HG03354 (cell line): ENCODE results near the gene MYO1B.
"Not testable (repeated sequence)": the region's sequence is repeated elsewhere in the genome, so short reads cannot be mapped to it uniquely, and the experiment has no call there.

Experiments used
- ATAC-seq: cut with Tn5 transposase; IDR thresholded peaks from one replicate; pipeline ENCODE4 v1.9.1; 2021; ENCODE audit warnings: mild to moderate bottlenecking; ENCODE audit not compliant: unreplicated experiment, poor library complexity, severe bottlenecking

Gene MYO1B

DNA sequence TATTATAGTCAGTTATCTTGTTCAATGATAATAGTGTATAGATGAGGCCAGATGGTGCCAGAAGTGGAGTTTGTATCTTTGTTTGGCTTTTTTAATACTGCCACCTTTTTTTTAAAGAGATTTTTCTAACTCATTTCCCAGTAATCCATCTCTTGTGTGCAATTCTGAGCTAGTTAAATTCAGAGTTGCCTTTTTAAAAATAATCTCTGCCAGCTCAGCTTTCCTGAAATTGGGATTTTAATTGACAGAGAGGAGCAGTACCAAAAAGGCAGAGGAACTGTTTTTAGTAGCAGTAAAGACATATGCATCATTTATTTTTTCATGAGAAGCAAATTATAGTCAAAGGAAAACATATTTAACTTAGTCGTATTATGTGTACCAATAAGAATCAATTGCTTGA lies 185.3 kb downstream of the MYO1B start:
- ATAC-seq, result no peak

DNA sequence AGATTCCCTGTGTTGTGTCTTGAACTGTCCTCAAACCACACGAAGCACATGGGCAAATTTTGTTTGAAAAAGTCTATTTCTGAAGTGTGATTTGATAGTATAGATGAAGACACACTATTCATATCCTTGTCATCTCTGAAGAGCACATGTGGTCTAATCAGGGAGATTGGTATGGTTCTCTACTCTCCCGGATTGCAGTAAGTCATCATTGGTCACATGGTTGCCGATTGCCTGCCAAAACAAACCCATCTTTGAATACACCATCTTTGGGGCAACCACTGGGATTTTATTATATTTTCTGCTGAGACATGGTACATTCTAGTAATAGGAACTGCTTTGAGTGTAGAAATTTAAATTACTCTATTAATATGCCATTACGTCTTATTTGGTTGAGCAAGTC lies 186.9 kb downstream of the MYO1B start:
- ATAC-seq, result no peak

DNA sequence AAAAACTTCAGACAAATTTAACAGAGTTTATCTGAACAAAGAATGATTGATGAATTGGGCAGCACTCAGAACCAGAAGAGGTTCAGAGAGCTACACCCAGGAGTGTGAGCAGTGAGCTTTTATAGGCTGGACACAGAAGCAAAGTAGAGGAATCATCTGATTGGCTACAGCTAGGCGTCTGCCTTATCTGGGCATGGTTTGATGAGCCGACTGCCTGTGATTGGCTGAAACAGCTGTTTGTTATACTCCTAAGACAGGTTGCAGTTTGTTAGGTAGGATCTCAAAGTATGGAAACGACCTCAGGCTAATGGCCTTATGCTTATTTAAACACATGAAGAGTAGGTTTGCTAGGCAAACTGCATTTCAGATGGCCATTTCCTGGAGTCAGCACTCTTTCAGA lies 188.9 kb downstream of the MYO1B start:
- no peak for ATAC-seq

DNA sequence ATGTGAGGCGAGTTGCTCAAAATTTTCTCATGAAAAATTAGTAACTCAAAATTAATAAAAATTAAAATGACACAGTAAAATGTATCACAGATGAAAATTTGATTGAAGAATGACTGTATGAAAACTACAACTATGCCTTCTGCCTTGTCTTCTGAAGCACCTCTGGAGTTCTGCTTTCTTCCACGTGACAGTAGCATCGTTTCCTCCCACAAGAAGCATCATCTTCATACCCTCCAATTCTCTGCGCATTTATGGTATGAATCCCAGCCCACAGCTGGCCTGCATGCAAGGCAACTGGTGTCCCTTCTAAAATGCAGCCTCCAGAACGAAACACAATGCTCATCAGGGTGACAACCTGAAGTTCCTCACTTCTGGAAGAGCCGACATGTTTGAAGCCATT lies 189.9 kb downstream of the MYO1B start:
- ATAC-seq, result no peak

DNA sequence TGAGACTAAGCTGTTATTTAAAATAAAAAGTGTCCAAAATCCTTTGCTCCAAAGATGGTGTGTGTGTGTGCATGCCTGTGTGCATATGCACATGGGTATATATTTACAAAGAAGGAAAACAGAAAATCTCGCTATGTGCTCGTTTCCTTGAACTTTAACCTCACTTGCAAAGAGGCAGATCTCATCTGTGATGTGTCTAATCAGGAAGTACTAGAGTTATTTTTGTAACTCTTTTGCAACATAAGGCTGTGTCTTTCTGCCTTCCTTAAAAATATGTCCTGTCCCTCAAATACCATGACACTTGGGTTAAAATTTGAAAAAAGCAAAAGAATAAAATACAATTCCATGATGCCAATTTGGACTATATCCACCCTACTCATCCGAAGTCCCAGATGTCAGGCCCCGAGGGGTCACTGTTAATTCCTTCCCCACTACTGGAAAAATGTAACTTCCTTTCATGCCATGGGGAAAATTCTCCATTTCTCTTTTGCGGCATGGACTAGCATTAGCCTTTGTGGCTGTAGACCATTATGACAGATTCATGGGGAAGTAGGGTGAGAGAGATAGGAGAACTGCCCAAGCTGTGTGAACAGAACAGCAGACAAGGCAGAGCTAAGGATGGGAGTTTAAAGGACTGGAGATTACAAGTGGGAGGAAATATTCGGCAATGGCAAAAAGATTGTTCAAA lies 191.3 kb downstream of the MYO1B start:
- no peak for ATAC-seq

DNA sequence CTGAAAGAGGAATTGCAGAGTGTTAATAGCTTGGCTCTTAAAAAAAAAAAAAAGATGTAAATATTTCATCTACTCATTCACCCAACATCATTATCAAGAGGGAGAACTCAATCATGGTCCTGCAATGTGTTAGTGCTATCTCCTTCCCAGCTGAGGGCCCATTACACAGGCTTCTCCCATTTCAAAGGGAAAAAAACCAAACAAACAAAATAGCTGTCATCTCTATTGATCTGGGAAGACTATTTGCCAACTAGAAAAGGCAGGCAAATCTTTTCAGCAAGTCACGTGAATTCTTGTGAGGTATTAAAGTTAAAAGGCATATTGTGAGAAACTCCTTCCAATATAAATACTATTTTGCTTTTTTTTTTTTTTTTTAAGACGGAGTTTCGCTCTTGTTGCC lies 194.3 kb downstream of the MYO1B start:
- no peak for ATAC-seq

DNA sequence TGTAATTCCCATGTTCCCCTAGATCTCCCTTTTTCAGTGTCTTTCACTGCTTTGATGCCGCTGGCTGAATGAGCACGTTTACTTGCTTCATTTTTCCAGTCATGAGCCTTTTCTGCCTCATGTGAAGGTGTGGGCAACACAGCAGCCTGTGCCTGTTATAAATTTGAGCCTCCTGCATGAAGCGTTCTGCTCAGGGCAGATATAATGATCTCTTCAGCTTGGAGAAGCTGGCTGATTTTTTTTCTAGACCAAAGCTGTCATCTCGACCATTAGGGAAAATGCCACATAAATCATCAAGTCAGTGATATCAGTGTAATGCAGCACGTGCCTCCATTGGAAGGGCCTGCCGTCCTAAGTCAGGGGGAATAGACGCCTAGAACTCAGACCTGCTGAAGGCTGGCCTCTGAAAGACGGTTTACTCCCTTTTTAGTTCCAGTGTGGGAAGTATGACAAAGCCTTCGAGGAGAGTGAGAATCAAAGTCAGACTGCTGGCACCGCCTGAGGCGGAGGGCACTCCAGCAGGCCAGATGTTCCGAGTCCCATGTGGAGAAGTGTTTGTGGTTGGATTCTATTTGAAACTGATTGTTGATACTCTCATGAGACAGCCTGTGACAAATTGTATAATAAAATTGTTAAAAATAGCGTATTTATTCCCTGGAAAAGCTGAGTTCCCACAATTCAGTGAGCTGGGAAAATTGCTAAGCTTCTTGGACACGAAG lies 196.5 kb downstream of the MYO1B start:
- ATAC-seq, result no peak

DNA sequence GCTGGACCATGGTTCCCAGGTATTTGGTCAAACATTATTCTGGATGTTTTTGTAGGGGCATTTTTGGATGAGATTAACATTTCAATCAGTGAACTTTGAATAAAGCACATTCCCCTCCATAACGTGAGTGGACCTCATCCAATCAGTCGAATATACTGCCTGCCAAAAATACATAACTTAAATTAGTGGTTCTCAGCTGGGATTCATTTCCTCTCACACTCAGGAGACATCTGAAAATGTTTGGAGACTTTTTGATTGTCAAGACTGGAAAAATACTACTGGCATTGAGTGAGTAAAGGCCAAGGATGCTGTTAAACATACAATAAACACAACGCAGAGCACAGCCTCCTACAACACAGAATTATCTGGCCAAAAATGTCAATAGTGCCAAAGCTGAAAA lies 198.2 kb downstream of the MYO1B start:
- ATAC-seq, result no peak

DNA sequence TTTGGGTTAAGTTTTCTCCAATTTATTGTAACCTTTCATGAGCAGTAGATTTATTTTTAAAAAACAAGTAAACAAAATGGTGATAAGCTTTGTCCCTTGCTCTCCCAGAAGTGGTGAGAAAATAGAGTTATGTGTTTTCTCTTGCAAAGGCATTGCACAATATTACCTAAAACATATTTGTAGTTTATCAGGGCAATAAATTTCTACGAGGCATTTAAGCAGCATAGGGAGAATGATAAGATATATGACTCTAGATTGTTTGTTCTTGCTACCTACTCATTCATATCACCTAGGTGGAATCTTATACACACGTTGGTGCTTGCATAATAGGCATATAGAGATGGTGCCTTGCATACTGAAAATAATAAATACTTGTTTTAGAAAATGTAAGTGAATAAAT lies 201.7 kb downstream of the MYO1B start:
- ATAC-seq, result no peak

DNA sequence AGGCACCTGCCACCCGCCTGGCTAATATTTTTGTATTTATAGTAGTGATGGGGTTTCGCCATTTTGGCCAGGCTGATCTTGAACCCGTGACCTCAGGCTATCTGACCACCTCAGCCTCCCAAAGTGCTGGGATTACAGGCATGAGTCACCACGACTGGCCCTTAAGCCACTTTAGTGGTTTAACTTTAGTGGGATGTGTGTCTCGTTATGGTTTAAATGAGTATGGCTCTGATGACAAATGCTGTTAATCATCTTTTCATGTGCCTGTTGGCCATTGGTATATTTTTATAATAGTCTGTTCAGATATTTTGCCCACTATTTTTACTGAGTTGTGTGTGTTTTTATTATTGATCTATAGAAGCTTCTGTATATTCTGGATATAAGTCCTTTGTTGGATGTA lies 205.9 kb downstream of the MYO1B start:
- no peak for ATAC-seq

DNA sequence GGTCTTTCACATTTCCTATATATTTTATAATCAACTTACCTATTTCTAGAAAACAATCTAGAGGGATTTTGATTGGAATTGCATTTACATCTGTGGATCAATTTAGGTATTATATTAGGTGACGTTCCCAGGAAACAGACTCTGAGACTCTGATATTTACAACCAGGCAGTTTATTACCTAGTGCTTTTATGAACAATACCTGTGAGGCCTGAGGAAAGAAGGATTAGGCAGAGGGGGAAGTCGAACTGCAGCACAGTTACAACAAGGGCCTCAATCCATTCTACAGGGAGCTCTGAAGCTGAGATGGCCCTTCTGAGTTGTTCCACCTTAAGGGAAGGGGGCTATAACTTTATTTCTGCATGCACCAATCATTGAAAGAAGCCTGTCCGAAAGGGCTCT lies 206.9 kb downstream of the MYO1B start:
- ATAC-seq, result no peak

DNA sequence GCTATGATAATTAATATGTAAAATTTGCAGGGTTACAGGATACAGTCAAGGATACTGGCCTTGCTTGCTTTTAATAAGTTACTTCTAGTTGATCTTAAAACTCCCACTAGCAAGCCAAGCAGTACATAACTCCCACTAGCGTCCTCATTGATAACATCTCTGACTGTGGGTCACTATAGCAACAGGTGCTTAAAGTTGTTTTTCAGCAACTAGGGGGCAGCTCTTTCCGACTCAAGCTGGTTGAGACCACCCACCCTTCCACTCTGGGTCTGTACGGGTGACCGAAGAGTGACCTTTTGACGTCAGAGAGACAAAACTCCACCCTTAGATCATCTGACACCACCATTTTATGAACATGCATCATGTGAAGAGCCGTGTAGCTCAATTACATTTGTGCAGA lies 208.6 kb downstream of the MYO1B start:
- ATAC-seq, result no peak

DNA sequence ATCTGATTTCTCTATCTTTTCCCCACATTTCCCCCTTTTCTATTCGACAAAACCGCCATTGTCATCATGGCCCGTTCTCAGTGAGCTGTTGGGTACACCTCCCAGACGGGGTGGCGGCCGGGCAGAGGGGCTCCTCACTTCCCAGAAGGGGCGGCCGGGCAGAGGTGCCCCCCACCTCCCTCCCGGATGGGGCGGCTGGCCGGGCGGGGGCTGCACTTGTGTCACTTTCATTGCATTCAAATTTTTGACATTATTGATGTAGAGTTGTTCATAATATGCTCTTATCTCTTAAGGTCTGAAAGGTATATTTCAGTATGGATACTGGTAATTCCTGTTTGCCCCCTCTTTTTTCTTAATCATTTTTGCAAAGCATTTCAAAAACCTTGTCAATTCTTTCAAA lies 211.3 kb downstream of the MYO1B start:
- ATAC-seq, result not testable (repeated sequence)

DNA sequence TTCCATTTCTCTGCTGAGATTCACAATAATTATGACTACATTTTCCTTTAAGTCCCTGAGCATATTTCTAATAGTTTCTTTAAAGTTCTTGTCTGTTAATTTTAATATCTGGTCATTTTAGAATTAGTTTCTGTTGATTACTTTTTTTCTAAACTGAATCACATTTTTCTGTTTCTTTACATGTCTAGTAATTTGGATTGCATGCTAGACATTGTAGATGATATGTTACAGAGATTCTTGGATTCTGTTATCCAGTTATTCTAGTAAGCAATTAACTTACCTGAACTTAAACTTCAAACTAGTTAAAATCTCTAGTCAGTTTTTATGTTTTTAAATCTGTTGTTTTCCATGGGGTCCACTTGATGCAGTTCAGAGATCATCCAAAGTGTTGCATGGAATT lies 214.0 kb downstream of the MYO1B start:
- no peak for ATAC-seq

DNA sequence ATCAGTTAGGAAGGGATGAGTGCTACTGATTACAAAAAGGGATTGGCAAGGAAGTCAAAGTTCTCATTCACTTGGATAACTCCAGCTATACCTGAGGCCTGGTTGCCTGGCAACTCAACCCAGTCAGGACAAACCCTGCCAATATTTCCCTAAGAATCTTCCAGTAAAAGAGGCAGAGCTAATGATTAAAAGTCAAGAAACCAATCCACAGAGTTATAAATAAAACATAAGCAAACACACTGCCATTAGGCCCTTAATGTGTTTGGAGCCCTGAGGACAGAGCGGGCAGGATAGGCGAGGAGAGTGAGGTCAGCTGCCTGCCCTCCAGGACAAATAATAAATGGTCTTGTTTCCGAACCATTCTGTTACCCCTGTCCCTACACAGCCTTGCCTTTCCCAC lies 217.2 kb downstream of the MYO1B start:
- ATAC-seq, result no peak

DNA sequence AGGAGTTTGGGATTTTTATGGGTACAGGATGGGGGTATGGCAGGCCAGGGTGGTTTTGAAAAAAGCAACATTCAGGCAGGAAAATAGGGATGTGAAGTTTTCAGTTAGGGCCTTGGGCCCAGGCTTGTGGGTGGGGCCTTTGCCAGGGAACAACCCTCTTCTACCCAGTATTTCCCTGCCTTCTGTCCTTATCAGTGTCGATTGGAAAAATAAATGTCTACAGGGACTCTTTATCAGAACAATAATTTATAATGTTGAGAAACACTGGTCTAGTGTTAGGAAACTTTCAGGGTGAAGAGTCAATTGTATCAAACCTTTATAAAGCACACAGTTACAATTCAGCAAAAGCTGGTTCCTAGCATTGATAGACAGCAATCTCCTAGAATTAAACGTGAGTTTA lies 218.6 kb downstream of the MYO1B start:
- ATAC-seq, result no peak

DNA sequence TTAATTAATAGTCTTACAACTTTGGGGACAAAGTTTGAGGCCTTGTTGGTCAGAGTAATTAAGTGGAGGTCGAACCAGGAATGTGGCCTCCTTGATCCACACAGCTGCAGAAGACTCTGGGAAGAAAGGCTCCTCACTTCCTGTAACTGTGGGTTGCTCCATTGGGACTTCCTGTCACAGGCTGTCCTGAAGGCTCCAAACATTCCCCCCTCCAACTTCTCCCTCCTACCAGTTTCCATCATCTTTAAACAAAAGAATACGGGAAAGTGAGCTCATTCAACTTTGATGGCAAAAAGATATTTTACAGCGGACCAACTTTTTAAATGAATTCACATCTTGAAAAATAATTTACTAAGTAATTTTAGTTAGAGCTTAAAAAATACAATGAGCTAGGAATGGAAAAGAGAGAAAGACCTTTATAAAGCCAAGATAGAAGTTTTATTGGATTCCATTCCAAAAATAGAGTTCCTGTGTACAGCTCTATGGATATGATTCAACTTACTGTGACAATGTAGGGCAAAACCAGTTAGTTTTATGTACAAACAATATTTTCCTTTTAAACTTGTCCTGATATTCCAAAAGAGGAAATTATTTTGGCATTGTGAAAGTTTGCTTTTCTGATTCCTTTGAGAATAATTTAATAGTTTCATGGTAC lies 220.7 kb downstream of the MYO1B start:
- no peak for ATAC-seq

DNA sequence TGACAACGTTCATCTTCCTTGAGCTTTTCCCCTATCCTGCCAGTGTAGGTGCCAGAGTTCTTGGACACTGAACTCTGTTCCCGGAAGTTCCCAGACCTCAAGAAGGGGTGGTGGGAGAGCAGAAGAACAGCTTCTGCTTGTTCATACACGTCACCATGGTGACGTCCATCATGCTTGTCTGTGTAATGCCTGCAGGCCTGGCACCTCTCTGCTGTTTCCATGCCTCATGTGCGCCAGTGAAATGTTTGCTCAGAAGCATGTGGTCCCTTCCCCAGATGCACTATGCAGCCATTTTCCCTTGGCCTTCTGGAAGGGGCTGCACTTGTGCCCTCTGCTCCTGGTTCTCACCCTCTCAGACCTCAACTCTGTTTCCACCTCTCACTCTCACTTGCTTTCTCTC lies 221.9 kb downstream of the MYO1B start:
- no peak for ATAC-seq

DNA sequence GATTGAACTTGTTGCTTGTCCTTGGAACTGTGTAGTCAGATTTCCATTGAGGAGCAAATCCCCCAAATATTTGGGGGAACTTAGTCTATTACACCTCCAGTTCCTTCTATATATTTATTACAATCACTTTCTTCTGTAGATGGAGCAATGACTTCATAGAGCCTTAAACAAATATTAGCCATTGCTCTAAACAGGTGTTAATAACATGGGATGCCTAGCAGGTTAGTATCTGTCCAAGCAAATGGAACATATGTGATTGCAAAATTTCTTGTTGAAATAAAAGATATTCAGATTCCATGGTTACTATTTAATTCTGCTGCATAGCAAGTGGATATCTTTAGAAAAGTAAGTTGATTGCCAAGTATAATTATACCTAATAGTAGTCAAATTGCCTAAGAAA lies 225.1 kb downstream of the MYO1B start:
- no peak for ATAC-seq

DNA sequence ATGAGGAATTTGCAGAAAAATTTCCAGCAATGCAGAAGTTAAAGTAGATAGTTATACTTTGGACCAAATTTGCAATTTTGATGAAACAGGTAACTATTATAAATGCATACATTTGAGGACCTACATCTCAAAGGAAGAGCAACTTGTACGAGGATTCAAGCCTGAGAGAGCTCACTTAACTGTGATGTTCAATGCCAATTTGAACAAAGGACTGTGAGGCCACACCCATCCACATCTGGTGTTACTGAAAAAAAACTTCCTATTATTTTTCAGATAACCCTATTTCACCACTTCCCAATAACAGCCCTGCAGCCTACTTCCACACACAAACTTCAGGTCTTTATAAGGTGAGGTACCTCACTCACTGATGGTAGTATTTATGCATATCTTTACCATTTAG lies 229.3 kb downstream of the MYO1B start:
- no peak for ATAC-seq
